ENCODE data around the gene HMGB3. TPM values are rescaled to one million over a fixed set of nuclear protein-coding genes. Genes with fewer than 3 reads are reported as not detected.
A peak's percentile ranks its signal among the peaks of the same experiment; 100 is the strongest.

HMGB3 gene
- total and polyA plus RNA-seq, 2 experiments from 2014 or later: 140 to 633 TPM

DNA sequence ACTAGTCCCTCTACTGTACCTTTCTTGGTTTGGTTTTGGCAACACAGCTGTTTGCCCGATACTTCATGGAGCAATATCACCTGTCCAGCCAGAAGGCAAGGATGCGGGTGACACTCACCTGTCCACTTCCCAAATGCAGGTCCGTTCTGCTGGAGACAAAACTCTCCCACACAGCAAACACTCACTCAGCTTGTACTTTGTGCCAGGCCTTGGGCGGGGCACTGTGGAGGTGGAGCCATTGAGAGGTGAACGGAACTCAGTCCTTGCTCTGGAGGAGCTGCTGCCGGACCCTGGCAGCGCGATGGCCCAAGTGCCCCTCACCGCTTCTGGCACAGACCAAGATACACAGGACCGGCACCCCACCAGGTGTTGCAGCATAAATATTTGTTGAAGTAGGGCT, 15.3 kb upstream of the HMGB3 start (continued):
- TF ChIP-seq, protein P1, sequence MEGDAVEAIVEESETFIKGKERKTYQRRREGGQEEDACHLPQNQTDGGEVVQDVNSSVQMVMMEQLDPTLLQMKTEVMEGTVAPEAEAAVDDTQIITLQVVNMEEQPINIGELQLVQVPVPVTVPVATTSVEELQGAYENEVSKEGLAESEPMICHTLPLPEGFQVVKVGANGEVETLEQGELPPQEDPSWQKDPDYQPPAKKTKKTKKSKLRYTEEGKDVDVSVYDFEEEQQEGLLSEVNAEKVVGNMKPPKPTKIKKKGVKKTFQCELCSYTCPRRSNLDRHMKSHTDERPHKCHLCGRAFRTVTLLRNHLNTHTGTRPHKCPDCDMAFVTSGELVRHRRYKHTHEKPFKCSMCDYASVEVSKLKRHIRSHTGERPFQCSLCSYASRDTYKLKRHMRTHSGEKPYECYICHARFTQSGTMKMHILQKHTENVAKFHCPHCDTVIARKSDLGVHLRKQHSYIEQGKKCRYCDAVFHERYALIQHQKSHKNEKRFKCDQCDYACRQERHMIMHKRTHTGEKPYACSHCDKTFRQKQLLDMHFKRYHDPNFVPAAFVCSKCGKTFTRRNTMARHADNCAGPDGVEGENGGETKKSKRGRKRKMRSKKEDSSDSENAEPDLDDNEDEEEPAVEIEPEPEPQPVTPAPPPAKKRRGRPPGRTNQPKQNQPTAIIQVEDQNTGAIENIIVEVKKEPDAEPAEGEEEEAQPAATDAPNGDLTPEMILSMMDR (conservative IDR thresholded peaks at IDR 0.05; ENCODE audit: low read depth in 2 of 2): no peak
- TF ChIP-seq ZNF331 (CRISPR knock-in tag; IDR thresholded peaks at IDR 0.05; ENCODE audit: low read depth) (no peak), CREB1 (CRISPR knock-in tag; IDR thresholded peaks at IDR 0.05; ENCODE audit: low read depth) (no peak), JUNB (IDR thresholded peaks at IDR 0.05; ENCODE audit: unreplicated experiment) (no peak), NANOG (IDR thresholded peaks at IDR 0.05; ENCODE audit: borderline replicate concordance) (no peak), EZH2phosphoT487 (IDR thresholded peaks at IDR 0.05; ENCODE audit: unreplicated experiment) (no peak), ETS1 (IDR thresholded peaks at IDR 0.05) (no peak)

DNA sequence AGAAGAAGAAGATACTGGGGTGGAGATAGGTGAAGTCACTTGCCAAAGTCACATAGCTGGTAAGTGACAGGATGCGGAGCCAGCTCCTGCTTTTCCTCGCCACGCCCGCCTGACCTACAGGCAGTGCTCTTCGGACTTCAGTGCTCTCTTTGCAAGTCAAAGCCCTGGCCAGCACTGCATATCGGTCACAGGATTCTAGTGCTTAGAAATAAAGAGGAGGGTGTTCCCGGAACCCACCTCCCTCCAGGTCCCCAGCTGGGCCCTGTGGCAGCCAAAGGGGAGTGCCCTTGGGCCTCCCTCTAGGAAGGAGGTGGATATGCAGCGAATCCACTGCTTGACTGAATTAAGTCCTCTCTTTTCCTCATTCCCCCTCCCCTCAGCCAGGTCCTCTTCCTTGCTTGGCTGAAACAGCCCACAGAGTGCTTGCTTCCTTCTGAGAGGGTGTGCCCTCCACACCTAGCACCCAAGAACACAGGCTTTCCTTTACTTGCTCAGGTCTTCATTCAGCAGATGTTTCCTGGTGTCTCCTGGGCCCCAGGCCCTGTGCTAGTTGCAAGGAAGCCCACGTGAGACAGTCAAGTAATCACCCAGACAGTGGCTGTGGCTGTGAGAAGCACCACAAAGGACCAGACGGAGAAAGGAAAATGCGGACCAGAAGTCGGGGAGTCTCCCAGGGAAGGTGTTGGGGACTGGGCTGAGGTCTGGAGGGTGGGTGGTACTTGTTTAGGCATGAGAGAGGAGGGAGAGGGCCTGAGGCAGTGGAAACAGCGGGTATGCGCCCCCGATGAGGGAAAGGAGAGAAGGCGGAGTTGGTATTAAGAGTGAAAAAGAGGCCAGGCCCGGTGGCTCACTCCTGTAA, 14.0 kb upstream of the HMGB3 start:
- Histone ChIP-seq H3F3A (replicated peaks; ENCODE audit: low read depth) (no peaks in the 10 kb centered on the region), H3K27ac (ENCODE audit: low read depth) (no peak overlapping the region), H3K9me2 (ENCODE audit: insufficient read depth) (no peaks in the 10 kb centered on the region), H4K20me1 (replicated peaks; ENCODE audit: insufficient read depth) (no peaks in the 10 kb centered on the region), H3K4me1 (ENCODE audit: insufficient read depth) (no peaks in the 10 kb centered on the region; the same call in 1 of the 2 replicates), H3K4me2 (no peak overlapping the region; the same call in 1 of the 2 replicates), H3K36me3 (ENCODE audit: insufficient read depth) (no peaks in the 10 kb centered on the region), H3K79me2 (replicated peaks; ENCODE audit: insufficient read depth) (no peaks in the 10 kb centered on the region), H3K4me3 (no peak overlapping the region), H3K27me3 (ENCODE audit: insufficient read depth) (no peaks in the 10 kb centered on the region), H2AFZ (no peak overlapping the region)
- peaks cover 4% of the 10 kb centered on the region for H3K27me3 Mint-ChIP-seq (ENCODE audit: insufficient read depth, low read depth, poor library complexity)
- peak; percentile 90 for ATAC-seq
- no peak overlapping the region for H3K4me3 Mint-ChIP-seq
- H3K27ac Mint-ChIP-seq: no peak overlapping the region
- no peak for TF ChIP-seq ZNF462 (CRISPR knock-in tag; IDR thresholded peaks at IDR 0.05)
- TF ChIP-seq ZNF331 (CRISPR knock-in tag; IDR thresholded peaks at IDR 0.05; ENCODE audit: low read depth): no peak
- no peak for TF ChIP-seq EZH2 (IDR thresholded peaks at IDR 0.05; ENCODE audit: low read depth, unreplicated experiment)
- H3K9me3 Mint-ChIP-seq: no peaks in the 10 kb centered on the region; the same call in 2 of the 3 replicates
- H3K4me1 Mint-ChIP-seq: peaks cover 11% of the 10 kb centered on the region
- no peaks in the 10 kb centered on the region for H3K36me3 Mint-ChIP-seq (ENCODE audit: low read depth)
- peak; percentile 32 for DNase-seq (ENCODE audit: low spot score)

Measured in GM23338 (cell line).